PFSK-1 (cell line): ENCODE measurements around the gene SLC7A11.

Experiments used
- FOXP2 ChIP-seq: optimal IDR thresholded peaks from 2 replicates; pipeline ENCODE3; 2011; ENCODE audit warnings: borderline replicate concordance, control low read depth, inconsistent platforms; ENCODE audit not compliant: insufficient read depth; ENCODE audit errors: extremely low read length, extremely low read depth
- POLR2AphosphoS5 ChIP-seq: IDR thresholded peaks from 2 replicates; pipeline ENCODE4 v1.6.1; 2012; ENCODE audit warnings: low read depth, mild to moderate bottlenecking, control low read depth, low read length, moderate library complexity
- REST ChIP-seq, 2 experiments: IDR thresholded peaks; 2 replicates each; pipeline versions ENCODE4 v1.6.1 to v1.8.0; 2011 to 2012; ENCODE audit warnings: low read depth in 2 of 2, low read length in 2 of 2, control low read depth in 1 of 2, inconsistent platforms in 1 of 2, mild to moderate bottlenecking in 1 of 2, moderate library complexity in 1 of 2; ENCODE audit not compliant: insufficient read depth in 1 of 2
- SIN3A ChIP-seq: IDR thresholded peaks from 2 replicates; pipeline ENCODE4 v1.6.1; 2012; ENCODE audit warnings: mild to moderate bottlenecking, low read length, moderate library complexity, borderline replicate concordance; ENCODE audit not compliant: insufficient read depth
- TAF1 ChIP-seq: IDR thresholded peaks from 2 replicates; pipeline ENCODE4 v1.6.1; 2012; ENCODE audit warnings: low read length, control low read depth, borderline replicate concordance; ENCODE audit not compliant: insufficient read depth

SLC7A11 gene

GRCh38 chr4:138204507-138204906, 37.6 kb downstream of the SLC7A11 start:
- TF ChIP-seq SIN3A = no peak
- no peak for TF ChIP-seq FOXP2
- TF ChIP-seq REST (IDR thresholded peaks at IDR 0.05; ENCODE audit: insufficient read depth in 1 of 2, low read depth in 2 of 2, low read length in 2 of 2) = no peak
- no peak for TF ChIP-seq POLR2AphosphoS5
- TF ChIP-seq TAF1 = no peak

GRCh38 chr4:138202686-138203085, 39.5 kb downstream of the SLC7A11 start:
- no peak for TF ChIP-seq REST (IDR thresholded peaks at IDR 0.05; ENCODE audit: insufficient read depth in 1 of 2, low read depth in 2 of 2, low read length in 2 of 2)

GRCh38 chr4:138200236-138200590, 41.9 kb downstream of the SLC7A11 start:
- TF ChIP-seq FOXP2 (no peak), TAF1 (no peak), POLR2AphosphoS5 (no peak)

- TF ChIP-seq POLR2AphosphoS5 (no peak), REST (IDR thresholded peaks at IDR 0.05; ENCODE audit: insufficient read depth in 1 of 2, low read depth in 2 of 2, low read length in 2 of 2) (no peak), FOXP2 (no peak), TAF1 (no peak), SIN3A (no peak)
These were observed 42.4 kb downstream of the SLC7A11 start for GRCh38 chr4:138199568-138200235.

DNA sequence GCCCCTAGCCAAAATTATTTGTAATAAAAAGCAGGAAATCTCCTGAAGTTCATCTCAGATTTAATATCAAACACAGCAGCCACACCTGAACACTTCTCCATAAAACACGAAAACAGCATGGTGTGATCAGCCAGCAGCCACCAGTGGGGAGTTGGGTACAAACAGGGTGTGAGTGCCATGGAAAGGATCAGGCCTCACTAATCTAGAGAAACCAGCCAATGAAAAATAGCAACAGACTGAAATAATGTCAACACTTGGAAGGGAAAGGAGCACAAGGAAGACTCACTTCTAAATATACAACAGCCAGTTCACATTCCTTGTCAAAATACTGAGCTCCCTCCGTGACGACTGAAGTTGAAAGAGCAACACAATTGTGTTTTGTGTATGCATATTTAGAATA, 46.0 kb downstream of the SLC7A11 start:
- TF ChIP-seq REST (IDR thresholded peaks at IDR 0.05; ENCODE audit: insufficient read depth in 1 of 2, low read depth in 2 of 2, low read length in 2 of 2) (no peak), TAF1 (no peak), SIN3A (no peak), POLR2AphosphoS5 (no peak), FOXP2 (no peak)
